HG03342 (cell line): Measurements from ENCODE around the gene E2F7.
A peak's percentile ranks its signal among the peaks of the same experiment; 100 is the strongest.
"Not testable (repeated sequence)": the region's sequence is repeated elsewhere in the genome, so short reads cannot be mapped to it uniquely, and the experiment has no call there.

ENCODE experiments used
- ATAC-seq: cut with Tn5 transposase; IDR thresholded peaks from one replicate; pipeline ENCODE4 v1.9.1; 2021; ENCODE audit warnings: mild to moderate bottlenecking, moderate library complexity; ENCODE audit not compliant: unreplicated experiment

Gene E2F7

GRCh38 chr12:77065361-77066204 lies at the start of gene E2F7:
Gene E2F7, minus strand, starts transcription at chr12:77065569. Its CDS starts 934 bp downstream, at chr12:77064635.
- ATAC-seq, result peak; percentile 70

GRCh38 chr12:77113971-77114370 lies 48.6 kb upstream of the E2F7 start:
- no peak for ATAC-seq

- no peak for ATAC-seq
Observed at GRCh38 chr12:77108707-77109106, 43.3 kb upstream of the E2F7 start.

- ATAC-seq, result no peak
Observed at GRCh38 chr12:77107121-77107520, 41.8 kb upstream of the E2F7 start.

GRCh38 chr12:77104792-77105191 lies 39.4 kb upstream of the E2F7 start:
- ATAC-seq, result no peak

- ATAC-seq, result no peak
Observed at GRCh38 chr12:77104286-77104685, 38.9 kb upstream of the E2F7 start.

- ATAC-seq, result no peak
Observed at GRCh38 chr12:77102691-77103090, 37.3 kb upstream of the E2F7 start.

- ATAC-seq, result no peak
Observed at GRCh38 chr12:77102123-77102522, 36.8 kb upstream of the E2F7 start.

- no peak for ATAC-seq
Observed at GRCh38 chr12:77099799-77100198, 34.4 kb upstream of the E2F7 start.

- no peak for ATAC-seq
Observed at GRCh38 chr12:77097846-77098245, 32.5 kb upstream of the E2F7 start.

- not testable (repeated sequence) for ATAC-seq
Observed at GRCh38 chr12:77092227-77092626, 26.9 kb upstream of the E2F7 start.

GRCh38 chr12:77089686-77090220 lies 24.4 kb upstream of the E2F7 start:
- ATAC-seq, result no peak

- ATAC-seq, result no peak
Observed at GRCh38 chr12:77087427-77087826, 22.1 kb upstream of the E2F7 start.

GRCh38 chr12:77082021-77082420 lies 16.7 kb upstream of the E2F7 start:
- ATAC-seq, result no peak

- no peak for ATAC-seq
Observed at GRCh38 chr12:77079631-77080030, 14.3 kb upstream of the E2F7 start.

GRCh38 chr12:77078231-77078630 lies 12.9 kb upstream of the E2F7 start:
- no peak for ATAC-seq

GRCh38 chr12:77076886-77077285 lies 11.5 kb upstream of the E2F7 start:
- ATAC-seq, result no peak

GRCh38 chr12:77073894-77074293 lies 8.5 kb upstream of the E2F7 start:
- ATAC-seq, result not testable (repeated sequence)

- no peak for ATAC-seq
Observed at GRCh38 chr12:77072833-77073495, 7.6 kb upstream of the E2F7 start.

- ATAC-seq, result peak; percentile 6
Observed at GRCh38 chr12:77070800-77071449, 5.6 kb upstream of the E2F7 start.

GRCh38 chr12:77070382-77070781 lies 5.0 kb upstream of the E2F7 start:
- peak; percentile 75 for ATAC-seq
